ENCODE data around the gene ALDH1A1. TPM values are rescaled to one million over a fixed set of nuclear protein-coding genes. Genes with fewer than 3 reads are reported as not detected.

Gene ALDH1A1
- total RNA-seq, 3 donors from 2014 or later (not counting 1 experiment from before 2014, with no cell fraction given): 0.57 to 1.7 TPM; not detected in 1

GRCh38 chr9:72950875-72951442 lies 1.9 kb downstream of the ALDH1A1 start:
- no peaks in the 10 kb centered on the region for H3K9me3 Mint-ChIP-seq
- DNase-seq (no peak), ATAC-seq (no peak)
- Histone ChIP-seq H3K9me3 (ENCODE audit: control insufficient read depth, insufficient read depth, low read length) (no peaks in the 10 kb centered on the region), H3K4me3 (ENCODE audit: low read length) (no peak overlapping the region), H3K36me3 (ENCODE audit: control insufficient read depth, insufficient read depth, low read length) (no peaks in the 10 kb centered on the region), H3K27me3 (ENCODE audit: control insufficient read depth, insufficient read depth, low read length) (no peaks in the 10 kb centered on the region), H3K4me1 (ENCODE audit: control insufficient read depth, insufficient read depth, low read length) (no peaks in the 10 kb centered on the region), H3K27ac (ENCODE audit: low read length) (no peak overlapping the region)
- peaks cover 5 to 15% of the 10 kb centered on the region in 2 donors for H3K4me1 Mint-ChIP-seq
- H3K27me3 Mint-ChIP-seq (ENCODE audit: low read depth in 2 of 2): peaks cover 17 to 43% of the 10 kb centered on the region in 2 donors
- H3K27ac Mint-ChIP-seq: no peak overlapping the region
- no peak overlapping the region for H3K4me3 Mint-ChIP-seq
- 40% methylated on average over 6 of the region's 7 CpGs for WGBS (ENCODE audit: insufficient coverage)
- intact Hi-C loops (cut with micrococcal nuclease): no loop called here
- TF ChIP-seq CTCF (IDR thresholded peaks at IDR 0.05): no peak
- H3K36me3 Mint-ChIP-seq: no peaks in the 10 kb centered on the region

GRCh38 chr9:72949918-72950325 lies 2.9 kb downstream of the ALDH1A1 start:
- H3K27me3 ChIP-seq (ENCODE audit: control insufficient read depth, insufficient read depth, low read length): no peaks in the 10 kb centered on the region
- 74% methylated on average over 7 of the region's 7 CpGs for WGBS (ENCODE audit: insufficient coverage)
- Mint-ChIP-seq H3K4me3 (no peak overlapping the region), H3K9me3 (no peaks in the 10 kb centered on the region), H3K27ac (no peak overlapping the region), H3K4me1 (peaks cover 5 to 15% of the 10 kb centered on the region in 2 donors), H3K36me3 (no peaks in the 10 kb centered on the region), H3K27me3 (ENCODE audit: low read depth in 2 of 2) (peaks cover 17 to 52% of the 10 kb centered on the region in 2 donors)
- H3K4me3 ChIP-seq (ENCODE audit: low read length): no peak overlapping the region
- ATAC-seq: no peak
- H3K4me1 ChIP-seq (ENCODE audit: control insufficient read depth, insufficient read depth, low read length): no peaks in the 10 kb centered on the region
- intact Hi-C loops (cut with micrococcal nuclease): no loop called here
- no peak overlapping the region for H3K27ac ChIP-seq (ENCODE audit: low read length)
- no peaks in the 10 kb centered on the region for H3K36me3 ChIP-seq (ENCODE audit: control insufficient read depth, insufficient read depth, low read length)
- DNase-seq: no peak
- no peaks in the 10 kb centered on the region for H3K9me3 ChIP-seq (ENCODE audit: control insufficient read depth, insufficient read depth, low read length)
- no peak for TF ChIP-seq CTCF (IDR thresholded peaks at IDR 0.05)

GRCh38 chr9:72949244-72949582 lies 3.6 kb downstream of the ALDH1A1 start:
- Histone ChIP-seq H3K4me1 (ENCODE audit: control insufficient read depth, insufficient read depth, low read length) (no peaks in the 10 kb centered on the region), H3K27me3 (ENCODE audit: control insufficient read depth, insufficient read depth, low read length) (no peaks in the 10 kb centered on the region), H3K27ac (ENCODE audit: low read length) (no peak overlapping the region), H3K4me3 (ENCODE audit: low read length) (no peak overlapping the region), H3K36me3 (ENCODE audit: control insufficient read depth, insufficient read depth, low read length) (no peaks in the 10 kb centered on the region), H3K9me3 (ENCODE audit: control insufficient read depth, insufficient read depth, low read length) (no peaks in the 10 kb centered on the region)
- TF ChIP-seq CTCF (IDR thresholded peaks at IDR 0.05): no peak
- intact Hi-C loops (cut with micrococcal nuclease): no loop called here
- DNase-seq: no peak
- no peaks in the 10 kb centered on the region for H3K9me3 Mint-ChIP-seq
- WGBS (ENCODE audit: insufficient coverage): 100% methylated on average over 1 of the region's 1 CpG
- no peak overlapping the region for H3K27ac Mint-ChIP-seq
- no peak for ATAC-seq
- no peaks in the 10 kb centered on the region for H3K36me3 Mint-ChIP-seq
- peaks cover 5 to 15% of the 10 kb centered on the region in 2 donors for H3K4me1 Mint-ChIP-seq
- no peak overlapping the region for H3K4me3 Mint-ChIP-seq
- peaks cover 17 to 52% of the 10 kb centered on the region in 2 donors for H3K27me3 Mint-ChIP-seq (ENCODE audit: low read depth in 2 of 2)

All from natural killer cell (primary cell).